Loucy (cell line): Measurements from ENCODE around the gene KRT16.

Experiments
- CTCF ChIP-seq: fragments of 200-600 bp; sonication (generic); conservative IDR thresholded peaks from 2 replicates; pipeline ENCODE4 v1.5.1; 2014; ENCODE audit warnings: mild to moderate bottlenecking, antibody characterized with exemption, low read length
- EZH2phosphoT487 ChIP-seq: fragments of 200-600 bp; IDR thresholded peaks from 2 replicates; pipeline ENCODE4 v1.6.1; 2018; ENCODE audit warnings: antibody characterized with exemption, mild to moderate bottlenecking, moderate library complexity, borderline replicate concordance

GRCh38 chr17:41657936-41658335, 45.4 kb upstream of the KRT16 start:
- TF ChIP-seq CTCF: no peak
- no peak for TF ChIP-seq EZH2phosphoT487
